HFF-Myc (cell line): Measurements from ENCODE around the gene FAM20B.

Source experiments
- DNase-seq: peaks from one replicate; pipeline ENCODE4 v3.0.0-alpha.2; 2011; ENCODE audit warnings: low read depth; ENCODE audit errors: extremely low read depth
- H3K4me3 ChIP-seq: replicated peaks from 2 replicates; pipeline ENCODE4 v1.5.1; 2011; ENCODE audit warnings: low read depth, mild to moderate bottlenecking, control low read depth, low read length
- TF ChIP-seq, protein P1 (sequence below): IDR thresholded peaks from 2 replicates; pipeline ENCODE4 v1.5.1; 2012; ENCODE audit warnings: mild to moderate bottlenecking, low read depth, low read length, control low read depth; ENCODE audit errors: missing control alignments

Gene FAM20B

DNA sequence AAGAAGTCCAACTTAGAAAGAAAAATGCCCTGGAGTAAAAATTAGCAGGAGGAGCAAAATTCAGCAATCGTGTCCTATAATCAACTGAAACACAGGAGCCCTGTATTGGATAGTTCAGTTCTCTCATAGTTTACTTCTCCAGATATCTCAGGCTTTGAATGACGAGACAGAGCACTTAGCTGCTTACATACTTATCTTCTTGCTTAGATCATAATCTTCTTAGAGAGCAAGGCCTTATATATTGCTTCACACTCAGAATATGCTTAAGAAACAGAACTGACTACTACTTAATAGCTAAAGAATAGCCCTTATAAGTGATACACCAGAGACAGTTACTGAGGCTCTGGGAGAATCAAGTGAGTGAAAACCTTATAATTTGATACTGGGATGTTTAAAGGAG, 95.0 kb downstream of the FAM20B start:
- TF ChIP-seq, protein P1, sequence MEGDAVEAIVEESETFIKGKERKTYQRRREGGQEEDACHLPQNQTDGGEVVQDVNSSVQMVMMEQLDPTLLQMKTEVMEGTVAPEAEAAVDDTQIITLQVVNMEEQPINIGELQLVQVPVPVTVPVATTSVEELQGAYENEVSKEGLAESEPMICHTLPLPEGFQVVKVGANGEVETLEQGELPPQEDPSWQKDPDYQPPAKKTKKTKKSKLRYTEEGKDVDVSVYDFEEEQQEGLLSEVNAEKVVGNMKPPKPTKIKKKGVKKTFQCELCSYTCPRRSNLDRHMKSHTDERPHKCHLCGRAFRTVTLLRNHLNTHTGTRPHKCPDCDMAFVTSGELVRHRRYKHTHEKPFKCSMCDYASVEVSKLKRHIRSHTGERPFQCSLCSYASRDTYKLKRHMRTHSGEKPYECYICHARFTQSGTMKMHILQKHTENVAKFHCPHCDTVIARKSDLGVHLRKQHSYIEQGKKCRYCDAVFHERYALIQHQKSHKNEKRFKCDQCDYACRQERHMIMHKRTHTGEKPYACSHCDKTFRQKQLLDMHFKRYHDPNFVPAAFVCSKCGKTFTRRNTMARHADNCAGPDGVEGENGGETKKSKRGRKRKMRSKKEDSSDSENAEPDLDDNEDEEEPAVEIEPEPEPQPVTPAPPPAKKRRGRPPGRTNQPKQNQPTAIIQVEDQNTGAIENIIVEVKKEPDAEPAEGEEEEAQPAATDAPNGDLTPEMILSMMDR = no peak
- H3K4me3 ChIP-seq = no peak overlapping the region
- no peak for DNase-seq

DNA sequence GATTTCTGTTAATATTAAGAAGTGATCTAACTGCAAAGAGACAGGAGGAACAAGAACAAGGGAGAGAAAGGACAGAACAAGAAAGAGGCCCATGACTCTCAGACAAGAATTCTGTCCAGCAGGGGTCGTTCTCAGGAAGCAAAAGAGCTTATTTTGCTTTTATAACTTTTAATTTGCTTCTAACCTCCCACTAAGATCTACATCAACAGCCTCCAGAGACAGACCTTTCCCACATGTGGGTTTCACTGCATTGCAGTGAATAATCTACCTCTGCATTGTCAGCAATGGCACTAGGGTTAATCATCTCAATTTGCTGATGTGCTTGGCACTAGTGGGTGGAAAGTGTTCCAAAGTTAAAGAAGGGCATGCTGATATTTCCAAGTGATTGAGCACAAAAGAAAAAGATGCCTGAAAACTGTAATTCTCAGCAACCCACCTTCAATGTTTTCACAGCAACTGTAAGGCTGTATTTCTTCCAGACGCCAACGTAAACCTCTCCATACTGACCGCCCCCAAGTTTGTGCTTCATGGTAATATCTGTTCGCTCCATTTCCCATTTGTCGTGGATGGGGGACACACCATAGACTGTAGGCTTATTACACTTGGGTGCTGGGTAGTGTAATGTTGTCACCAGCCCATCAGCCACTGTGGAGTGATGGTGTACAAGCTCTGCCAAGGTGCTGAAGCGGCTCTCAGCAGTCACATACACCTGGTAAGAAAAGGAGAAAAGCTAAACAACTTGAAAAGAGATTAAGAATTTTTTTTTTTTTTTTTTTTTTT, 95.7 kb downstream of the FAM20B start:
- TF ChIP-seq, protein P1 = peak; percentile 55
- peak; percentile 65 for DNase-seq
- no peak overlapping the region for H3K4me3 ChIP-seq

DNA sequence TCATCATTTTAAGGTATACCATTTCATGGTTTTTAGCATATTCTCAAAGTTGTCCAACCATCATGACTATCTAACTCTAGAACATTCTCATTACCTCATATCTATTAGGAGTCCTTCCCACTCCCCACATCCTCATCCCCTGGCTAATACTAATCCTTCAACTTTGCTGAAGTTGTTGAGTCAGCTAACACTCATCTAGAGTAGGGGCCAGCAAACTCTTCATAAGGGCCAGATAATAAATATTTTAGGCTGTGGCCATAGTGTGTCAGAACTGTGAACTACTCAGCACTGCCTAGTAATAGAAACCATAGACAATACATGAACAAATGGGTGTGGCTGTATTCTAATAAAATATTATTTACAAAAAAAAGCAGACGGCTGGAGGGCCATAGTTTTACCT, 99.2 kb downstream of the FAM20B start:
- no peak for DNase-seq
- no peak overlapping the region for H3K4me3 ChIP-seq
- TF ChIP-seq, protein P1 = no peak
